H9 (cell line): Measurements from ENCODE around the gene MTMR4. TPM values are rescaled to one million over a fixed set of nuclear protein-coding genes. Genes with fewer than 3 reads are reported as not detected.

ENCODE experiments used
- DNase-seq: peaks from one replicate; pipeline ENCODE4 v3.0.0-alpha.2; 2017
- H2AFZ ChIP-seq: one replicate; pipeline ENCODE4 v1.6.1; 2013; ENCODE audit warnings: mild to moderate bottlenecking, low read length, control low read depth, moderate library complexity
- H2AK5ac ChIP-seq: 2 replicates; pipeline ENCODE4 v1.6.1; 2013; ENCODE audit warnings: low read length, control low read depth, mixed read lengths; ENCODE audit not compliant: insufficient read length
- H2BK120ac ChIP-seq: one replicate; pipeline ENCODE4 v1.6.1; 2013; ENCODE audit warnings: low read depth, mild to moderate bottlenecking, low read length, control low read depth, inconsistent platforms; ENCODE audit not compliant: poor library complexity, severe bottlenecking
- H2BK12ac ChIP-seq: 2 replicates; pipeline ENCODE4 v1.6.1; 2013; ENCODE audit warnings: low read length, control low read depth, mixed read lengths, low read depth; ENCODE audit not compliant: insufficient read length
- H2BK15ac ChIP-seq: 2 replicates; pipeline ENCODE4 v1.6.1; 2013; ENCODE audit warnings: low read depth, low read length, control low read depth
- H2BK20ac ChIP-seq: one replicate; pipeline ENCODE4 v1.6.1; 2013; ENCODE audit warnings: low read depth, mild to moderate bottlenecking, low read length, control low read depth, inconsistent platforms; ENCODE audit not compliant: poor library complexity, severe bottlenecking
- H2BK5ac ChIP-seq: 2 replicates; pipeline ENCODE4 v1.6.1; 2013; ENCODE audit warnings: low read length, control low read depth, mixed read lengths; ENCODE audit not compliant: insufficient read length
- H3K14ac ChIP-seq: 2 replicates; pipeline ENCODE4 v1.6.1; 2013; ENCODE audit warnings: low read length, control low read depth; ENCODE audit not compliant: insufficient read depth
- H3K18ac ChIP-seq: 2 replicates; pipeline ENCODE4 v1.6.1; 2013; ENCODE audit warnings: low read depth, mild to moderate bottlenecking, mixed read lengths, low read length, control low read depth; ENCODE audit not compliant: insufficient read length
- H3K23ac ChIP-seq: 2 replicates; pipeline ENCODE4 v1.6.1; 2013; ENCODE audit warnings: low read length, control low read depth, mixed read lengths, low read depth; ENCODE audit not compliant: insufficient read length
- H3K23me2 ChIP-seq: 2 replicates; pipeline ENCODE4 v1.6.1; 2013; ENCODE audit warnings: low read depth, mild to moderate bottlenecking, mixed read lengths, low read length, control low read depth; ENCODE audit not compliant: insufficient read length, poor library complexity, severe bottlenecking
- H3K27ac ChIP-seq: 2 replicates; pipeline ENCODE4 v1.5.1; 2013; ENCODE audit warnings: low read length, control low read depth, mixed read lengths, low read depth; ENCODE audit not compliant: insufficient read length
- H3K27me3 ChIP-seq: 2 replicates; pipeline ENCODE4 v1.6.1; 2013; ENCODE audit warnings: low read length, control low read depth, inconsistent platforms; ENCODE audit not compliant: insufficient read depth
- H3K4ac ChIP-seq: 2 replicates; pipeline ENCODE4 v1.6.1; 2013; ENCODE audit warnings: low read depth, mild to moderate bottlenecking, control low read depth, inconsistent platforms, low read length, moderate library complexity
- H3K4me1 ChIP-seq: 2 replicates; pipeline ENCODE4 v1.6.1; 2013; ENCODE audit warnings: low read length, control low read depth, inconsistent platforms; ENCODE audit not compliant: insufficient read depth
- H3K4me2 ChIP-seq: 2 replicates; pipeline ENCODE4 v1.6.1; 2013; ENCODE audit warnings: low read length, control low read depth, mixed read lengths; ENCODE audit not compliant: insufficient read length, insufficient read depth
- H3K56ac ChIP-seq: 2 replicates; pipeline ENCODE4 v1.6.1; 2013; ENCODE audit warnings: low read depth, mild to moderate bottlenecking, mixed read lengths, low read length, control low read depth; ENCODE audit not compliant: insufficient read length
- H3K79me1 ChIP-seq: 2 replicates; pipeline ENCODE4 v1.6.1; 2013; ENCODE audit warnings: low read depth, mild to moderate bottlenecking, moderate library complexity, low read length, control low read depth, inconsistent platforms; ENCODE audit not compliant: insufficient read depth, poor library complexity, severe bottlenecking
- H3K79me2 ChIP-seq: 2 replicates; pipeline ENCODE4 v1.6.1; 2013; ENCODE audit warnings: low read length, control low read depth, inconsistent platforms; ENCODE audit not compliant: insufficient read depth
- H3K9ac ChIP-seq: 2 replicates; pipeline ENCODE4 v1.6.1; 2013; ENCODE audit warnings: low read length, control low read depth, mixed read lengths; ENCODE audit not compliant: insufficient read length; ENCODE audit errors: extremely low read depth
- H3K9me3 ChIP-seq: one replicate; pipeline ENCODE4 v1.6.1; 2013; ENCODE audit warnings: low read depth, low read length, inconsistent platforms; ENCODE audit not compliant: control insufficient read depth
- H3T11ph ChIP-seq: one replicate; pipeline ENCODE4 v1.6.1; 2013; ENCODE audit warnings: mild to moderate bottlenecking, low read length, control low read depth, inconsistent platforms
- H4K20me1 ChIP-seq: one replicate; pipeline ENCODE4 v1.6.1; 2013; ENCODE audit not compliant: control insufficient read depth, insufficient read length, insufficient read depth
- H4K5ac ChIP-seq: 2 replicates; pipeline ENCODE4 v1.6.1; 2013; ENCODE audit warnings: low read depth, mild to moderate bottlenecking, mixed read lengths, low read length, control low read depth; ENCODE audit not compliant: insufficient read length
- H4K8ac ChIP-seq: replicated peaks from 2 replicates; pipeline ENCODE4 v1.6.1; 2013; ENCODE audit warnings: low read length, control low read depth, mixed read lengths, low read depth; ENCODE audit not compliant: insufficient read length
- H4K91ac ChIP-seq: 2 replicates; pipeline ENCODE4 v1.6.1; 2013; ENCODE audit warnings: low read depth, mild to moderate bottlenecking, moderate library complexity, mixed read lengths, low read length, control low read depth; ENCODE audit not compliant: insufficient read length
- H3K27ac Mint-ChIP-seq, 3 experiments: 2 replicates in 2 of 3; 3 replicates in 1 of 3; pipeline ENCODE4 v1.8.0; 2020 to 2021; ENCODE audit warnings: mixed read lengths in 3 of 3, mild to moderate bottlenecking in 1 of 3, moderate library complexity in 1 of 3
- H3K27me3 Mint-ChIP-seq: 2 replicates; pipeline ENCODE4 v1.8.0; 2021; ENCODE audit warnings: low read depth, mild to moderate bottlenecking, moderate library complexity, mixed read lengths
- H3K36me3 Mint-ChIP-seq, 3 experiments: 2 replicates in 2 of 3; 3 replicates in 1 of 3; pipeline ENCODE4 v1.8.0; 2020 to 2021; ENCODE audit warnings: low read depth in 3 of 3, mixed read lengths in 3 of 3; ENCODE audit not compliant: insufficient read depth in 1 of 3
- H3K4me1 Mint-ChIP-seq, 2 experiments: 2 replicates each; pipeline ENCODE4 v1.8.0; 2020; ENCODE audit warnings: mixed read lengths in 2 of 2
- H3K4me3 Mint-ChIP-seq, 2 experiments: 2 replicates in 1 of 2; 3 replicates in 1 of 2; pipeline ENCODE4 v1.8.0; 2020 to 2021; ENCODE audit warnings: mild to moderate bottlenecking in 2 of 2, mixed read lengths in 2 of 2, moderate library complexity in 1 of 2
- H3K9me3 Mint-ChIP-seq, 2 experiments: 2 replicates in 1 of 2; 3 replicates in 1 of 2; pipeline ENCODE4 v1.8.0; 2020; ENCODE audit warnings: mild to moderate bottlenecking in 2 of 2, mixed read lengths in 2 of 2, moderate library complexity in 1 of 2
- CTCF ChIP-seq: fragments of 200-600 bp; sonication (generic); conservative IDR thresholded peaks from 3 replicates; pipeline ENCODE4 v1.8.0; 2021; ENCODE audit warnings: antibody characterized with exemption, mild to moderate bottlenecking
- WGBS: extraction: QIAGEN DNeasy Blood & Tissue Kit; methylation state at CpG from one replicate; pipeline ENCODE4 v1.1.7; 2013; ENCODE audit warnings: missing lambda C conversion rate, low lambda C conversion rate, mixed read lengths; ENCODE audit not compliant: insufficient read length; ENCODE audit errors: extremely low coverage; 5-methylcytosine and 5-hydroxymethylcytosine counted together
- total RNA-seq: library from RNA; stranded (reverse); gene quantifications from 2 replicates; pipeline ENCODE4 v1.2.1, GENCODE V29; 2021

Gene MTMR4
- total RNA-seq, 1 experiment from 2014 or later = 31.2 TPM

GRCh38 chr17:58510075-58510474 is 4.4 kb downstream of the MTMR4 start:
- no peaks in the 10 kb centered on the region for H3K4me1 ChIP-seq
- no peak overlapping the region for H3K56ac ChIP-seq
- no peak overlapping the region for H2BK120ac ChIP-seq
- Mint-ChIP-seq H3K9me3 (no peaks in the 10 kb centered on the region), H3K4me3 (no peak overlapping the region), H3K36me3 (peaks cover 33 to 71% (median 66%) of the 10 kb centered on the region in 3 experiments; a peak in 6 of 7 replicates), H3K4me1 (peaks cover 14% of the 10 kb centered on the region in 2 experiments), H3K27ac (no peak overlapping the region), H3K27me3 (no peaks in the 10 kb centered on the region)
- H3K79me1 ChIP-seq = no peaks in the 10 kb centered on the region
- H4K91ac ChIP-seq = no peak overlapping the region
- peaks cover 6% of the 10 kb centered on the region for H3K23me2 ChIP-seq
- no peak overlapping the region for H3K27ac ChIP-seq
- H3T11ph ChIP-seq = no peak overlapping the region
- no peaks in the 10 kb centered on the region for H3K9me3 ChIP-seq
- H2AFZ ChIP-seq = no peak overlapping the region
- H3K4ac ChIP-seq = no peak overlapping the region
- H4K5ac ChIP-seq = no peak overlapping the region
- H3K23ac ChIP-seq = no peak overlapping the region
- no peak overlapping the region for H3K14ac ChIP-seq
- H4K8ac ChIP-seq = no peak overlapping the region
- H3K79me2 ChIP-seq = no peaks in the 10 kb centered on the region
- no peaks in the 10 kb centered on the region for H3K27me3 ChIP-seq
- no peak overlapping the region for H3K4me2 ChIP-seq
- no peak for DNase-seq
- no peak overlapping the region for H2BK5ac ChIP-seq
- no peak overlapping the region for H3K18ac ChIP-seq
- no peak overlapping the region for H3K9ac ChIP-seq
- WGBS = no CpG with 5 or more reads among the region's 5 CpGs
- H2BK20ac ChIP-seq = no peak overlapping the region
- TF ChIP-seq CTCF = no peak
- no peak overlapping the region for H2BK12ac ChIP-seq
- no peaks in the 10 kb centered on the region for H4K20me1 ChIP-seq
- no peak overlapping the region for H2AK5ac ChIP-seq
- no peak overlapping the region for H2BK15ac ChIP-seq
